ENCODE data around the gene ZMAT5. TPM values are rescaled to one million over a fixed set of nuclear protein-coding genes. Genes with fewer than 3 reads are reported as not detected.

Gene ZMAT5
- total and polyA plus RNA-seq, 9 of the 15 experiments (the other 6 are each of a cell fraction or from before 2014, with no cell fraction given): 2.0 to 25.2 (median 11.9) TPM

DNA sequence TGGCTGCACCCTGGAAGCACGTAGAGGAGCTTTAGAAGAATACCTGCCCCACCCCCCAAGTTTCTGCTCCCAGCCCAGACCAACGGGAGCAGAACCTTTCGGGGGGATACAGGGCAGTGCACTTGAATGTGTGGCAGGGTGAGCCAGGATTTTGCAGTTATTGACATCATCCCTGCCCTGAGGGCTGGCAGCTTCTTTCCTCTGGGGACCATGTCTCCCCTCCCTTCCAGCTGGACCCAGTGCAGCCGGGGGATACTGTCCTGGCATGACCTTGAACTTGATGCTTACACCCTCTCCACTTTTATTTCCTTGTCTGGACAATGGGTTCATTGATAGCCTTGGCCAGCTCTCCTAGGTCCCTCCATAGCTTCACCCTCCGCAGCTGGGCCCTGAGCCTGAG, 51.1 kb downstream of the ZMAT5 start:
- ChIA-PET POLR2A (interaction anchor here (0.6 kb wide), 1 partner anchor 331 kb away, joined by 3 read pairs; no protein-coding TSS in a partner anchor), CTCF (ENCODE audit: low intra/inter-chr PET ratio) (no interaction called here)
- Histone ChIP-seq H3K9me3 (replicated peaks; ENCODE audit: control insufficient read depth, insufficient read depth, low read depth, low read length) (no peaks in the 10 kb centered on the region), H3K4me1 (replicated peaks in 1 of 2; ENCODE audit: control insufficient read depth in 2 of 2, insufficient read depth in 2 of 2, low read length in 2 of 2) (peaks cover 0 to 12% of the 10 kb centered on the region in 2 experiments; a peak in 2 of 5 replicates), H3K36me3 (ENCODE audit: control insufficient read depth, insufficient read depth, low read length) (no peaks in the 10 kb centered on the region), H4K20me1 (replicated peaks; ENCODE audit: control insufficient read depth, insufficient read depth, low read length) (peaks cover 16% of the 10 kb centered on the region; the same call in 1 of the 2 replicates), H3K27me3 (ENCODE audit: control insufficient read depth in 2 of 2, insufficient read depth in 2 of 2, low read length in 2 of 2) (peaks cover 0 to 60% of the 10 kb centered on the region in 2 experiments; a peak in 2 of 5 replicates), H3K4me3 (no peak overlapping the region), H3K27ac (ENCODE audit: extremely low read depth, low read depth, low read length) (no peak overlapping the region), H3K79me2 (ENCODE audit: control insufficient read depth, insufficient read depth, low read length) (no peaks in the 10 kb centered on the region), H3K9ac (ENCODE audit: insufficient read depth in 1 of 2, low read depth in 2 of 2, low read length in 2 of 2) (no peak overlapping the region), H2AFZ (ENCODE audit: low read depth, low read length) (no peak overlapping the region), H3K9me1 (ENCODE audit: control insufficient read depth, insufficient read depth, low read length) (peaks cover 5% of the 10 kb centered on the region), H3K4me2 (ENCODE audit: insufficient read depth, low read length) (no peak overlapping the region)
- WGBS (ENCODE audit: insufficient coverage, low coverage, missing lambda C conversion rate): 0% methylated on average over 5 of the region's 5 CpGs
- intact Hi-C loops (cut with micrococcal nuclease) (no loop called here), in situ Hi-C loops (cut with MboI) (no loop called here)
- no peak for DNase-seq (ENCODE audit: extremely low read depth in 1 of 4, low spot score in 3 of 4)
- no peak for ATAC-seq
- no peak for FAIRE-seq
- BruUV-seq (replicated peaks): no TSS peak
- no peak for TF ChIP-seq ZNF174 (CRISPR knock-in tag; IDR thresholded peaks at IDR 0.05)
- TF ChIP-seq NFXL1 (CRISPR knock-in tag; IDR thresholded peaks at IDR 0.05): no peak
- no peak for TF ChIP-seq HCFC1 (IDR thresholded peaks at IDR 0.05; ENCODE audit: low read depth, low read length)
- TF ChIP-seq XRCC3 (IDR thresholded peaks at IDR 0.05): no peak
- TF ChIP-seq, protein P1, sequence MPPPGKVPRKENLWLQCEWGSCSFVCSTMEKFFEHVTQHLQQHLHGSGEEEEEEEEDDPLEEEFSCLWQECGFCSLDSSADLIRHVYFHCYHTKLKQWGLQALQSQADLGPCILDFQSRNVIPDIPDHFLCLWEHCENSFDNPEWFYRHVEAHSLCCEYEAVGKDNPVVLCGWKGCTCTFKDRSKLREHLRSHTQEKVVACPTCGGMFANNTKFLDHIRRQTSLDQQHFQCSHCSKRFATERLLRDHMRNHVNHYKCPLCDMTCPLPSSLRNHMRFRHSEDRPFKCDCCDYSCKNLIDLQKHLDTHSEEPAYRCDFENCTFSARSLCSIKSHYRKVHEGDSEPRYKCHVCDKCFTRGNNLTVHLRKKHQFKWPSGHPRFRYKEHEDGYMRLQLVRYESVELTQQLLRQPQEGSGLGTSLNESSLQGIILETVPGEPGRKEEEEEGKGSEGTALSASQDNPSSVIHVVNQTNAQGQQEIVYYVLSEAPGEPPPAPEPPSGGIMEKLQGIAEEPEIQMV (tag; conservative IDR thresholded peaks at IDR 0.05; ENCODE audit: low read depth): no peak
- TF ChIP-seq ZBTB1 (CRISPR knock-in tag; IDR thresholded peaks at IDR 0.05; ENCODE audit: borderline replicate concordance, low read depth): no peak
- no peak for TF ChIP-seq ZC3H4 (CRISPR knock-in tag; IDR thresholded peaks at IDR 0.05; ENCODE audit: borderline replicate concordance)
- TF ChIP-seq, protein P2, sequence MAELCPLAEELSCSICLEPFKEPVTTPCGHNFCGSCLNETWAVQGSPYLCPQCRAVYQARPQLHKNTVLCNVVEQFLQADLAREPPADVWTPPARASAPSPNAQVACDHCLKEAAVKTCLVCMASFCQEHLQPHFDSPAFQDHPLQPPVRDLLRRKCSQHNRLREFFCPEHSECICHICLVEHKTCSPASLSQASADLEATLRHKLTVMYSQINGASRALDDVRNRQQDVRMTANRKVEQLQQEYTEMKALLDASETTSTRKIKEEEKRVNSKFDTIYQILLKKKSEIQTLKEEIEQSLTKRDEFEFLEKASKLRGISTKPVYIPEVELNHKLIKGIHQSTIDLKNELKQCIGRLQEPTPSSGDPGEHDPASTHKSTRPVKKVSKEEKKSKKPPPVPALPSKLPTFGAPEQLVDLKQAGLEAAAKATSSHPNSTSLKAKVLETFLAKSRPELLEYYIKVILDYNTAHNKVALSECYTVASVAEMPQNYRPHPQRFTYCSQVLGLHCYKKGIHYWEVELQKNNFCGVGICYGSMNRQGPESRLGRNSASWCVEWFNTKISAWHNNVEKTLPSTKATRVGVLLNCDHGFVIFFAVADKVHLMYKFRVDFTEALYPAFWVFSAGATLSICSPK (IDR thresholded peaks at IDR 0.05; ENCODE audit: borderline replicate concordance): no peak
- TF ChIP-seq, protein P3, sequence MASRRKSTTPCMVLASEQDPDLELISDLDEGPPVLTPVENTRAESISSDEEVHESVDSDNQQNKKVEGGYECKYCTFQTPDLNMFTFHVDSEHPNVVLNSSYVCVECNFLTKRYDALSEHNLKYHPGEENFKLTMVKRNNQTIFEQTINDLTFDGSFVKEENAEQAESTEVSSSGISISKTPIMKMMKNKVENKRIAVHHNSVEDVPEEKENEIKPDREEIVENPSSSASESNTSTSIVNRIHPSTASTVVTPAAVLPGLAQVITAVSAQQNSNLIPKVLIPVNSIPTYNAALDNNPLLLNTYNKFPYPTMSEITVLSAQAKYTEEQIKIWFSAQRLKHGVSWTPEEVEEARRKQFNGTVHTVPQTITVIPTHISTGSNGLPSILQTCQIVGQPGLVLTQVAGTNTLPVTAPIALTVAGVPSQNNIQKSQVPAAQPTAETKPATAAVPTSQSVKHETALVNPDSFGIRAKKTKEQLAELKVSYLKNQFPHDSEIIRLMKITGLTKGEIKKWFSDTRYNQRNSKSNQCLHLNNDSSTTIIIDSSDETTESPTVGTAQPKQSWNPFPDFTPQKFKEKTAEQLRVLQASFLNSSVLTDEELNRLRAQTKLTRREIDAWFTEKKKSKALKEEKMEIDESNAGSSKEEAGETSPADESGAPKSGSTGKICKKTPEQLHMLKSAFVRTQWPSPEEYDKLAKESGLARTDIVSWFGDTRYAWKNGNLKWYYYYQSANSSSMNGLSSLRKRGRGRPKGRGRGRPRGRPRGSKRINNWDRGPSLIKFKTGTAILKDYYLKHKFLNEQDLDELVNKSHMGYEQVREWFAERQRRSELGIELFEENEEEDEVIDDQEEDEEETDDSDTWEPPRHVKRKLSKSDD (conservative IDR thresholded peaks at IDR 0.05; ENCODE audit: low read length): no peak
- no peak for TF ChIP-seq SMARCA4 (IDR thresholded peaks at IDR 0.05)
- no peak for TF ChIP-seq SMARCC2 (IDR thresholded peaks at IDR 0.05; ENCODE audit: low read depth)
- no peak for TF ChIP-seq SRSF9 (IDR thresholded peaks at IDR 0.05; ENCODE audit: borderline replicate concordance, low read depth, low read length)
- TF ChIP-seq ERF (CRISPR knock-in tag; IDR thresholded peaks at IDR 0.05): no peak
- no peak for TF ChIP-seq HNRNPL (IDR thresholded peaks at IDR 0.05; ENCODE audit: low read depth, low read length)
